ENCODE results near the gene FAM83C.
A peak's percentile ranks its signal among the peaks of the same experiment; 100 is the strongest.
"Not testable (repeated sequence)": the region's sequence is repeated elsewhere in the genome, so short reads cannot be mapped to it uniquely, and the experiment has no call there.

Gene FAM83C

GRCh38 chr20:35317416-35318210 lies 25.4 kb upstream of the FAM83C start:
- no peak for DNase-seq

GRCh38 chr20:35316086-35316485 lies 23.9 kb upstream of the FAM83C start:
- no peak for DNase-seq

GRCh38 chr20:35315632-35316020 lies 23.4 kb upstream of the FAM83C start:
- not testable (repeated sequence) for DNase-seq

- DNase-seq = no peak
These were observed 22.8 kb upstream of the FAM83C start for GRCh38 chr20:35314816-35315631.

- peak; percentile 26 to 51 for DNase-seq
These were observed 20.1 kb upstream of the FAM83C start for GRCh38 chr20:35312318-35312717.

GRCh38 chr20:35311822-35312221 lies 19.6 kb upstream of the FAM83C start:
- peak; percentile 44 to 66 for DNase-seq

- peak; percentile 21 to 22 for DNase-seq
These were observed 19.2 kb upstream of the FAM83C start for GRCh38 chr20:35311409-35311808.

GRCh38 chr20:35307666-35308653 lies 15.7 kb upstream of the FAM83C start:
- DNase-seq = peak; percentile 40 to 79

GRCh38 chr20:35306931-35307517 lies 14.8 kb upstream of the FAM83C start:
- DNase-seq = peak; percentile 12 to 41

GRCh38 chr20:35305682-35306556 lies 13.7 kb upstream of the FAM83C start:
- DNase-seq = no peak

- no peak for DNase-seq
These were observed 12.7 kb upstream of the FAM83C start for GRCh38 chr20:35304956-35305355.

GRCh38 chr20:35303735-35304491 lies 11.7 kb upstream of the FAM83C start:
- peak; percentile 87 to 89 for DNase-seq

GRCh38 chr20:35303382-35303734 lies 11.1 kb upstream of the FAM83C start:
- DNase-seq = no peak

- DNase-seq = peak; percentile 28 to 78
These were observed 10.5 kb upstream of the FAM83C start for GRCh38 chr20:35302421-35303335.

- DNase-seq = no peak
These were observed 9.2 kb upstream of the FAM83C start for GRCh38 chr20:35301426-35301825.

- DNase-seq = no peak
These were observed 8.4 kb upstream of the FAM83C start for GRCh38 chr20:35300469-35301262.

GRCh38 chr20:35299780-35300179 lies 7.6 kb upstream of the FAM83C start:
- DNase-seq = no peak

- no peak for DNase-seq
These were observed 6.0 kb upstream of the FAM83C start for GRCh38 chr20:35298264-35298663.

- DNase-seq = no peak
These were observed 5.5 kb upstream of the FAM83C start for GRCh38 chr20:35297740-35298139.

All from NCI-H2081 (cell line).